IMR-90 (cell line): ENCODE data around the gene OR2J1. TPM values are rescaled to one million over a fixed set of nuclear protein-coding genes. Genes with fewer than 3 reads are reported as not detected.

Source experiments
- ATAC-seq: fragments of 200-7000 bp; cut with Tn5 transposase; 2 replicates; pipeline ENCODE4 v1.9.1; 2020; ENCODE audit warnings: low read depth, mild to moderate bottlenecking, moderate library complexity
- BruUV-seq: library from RNA; stranded (reverse); fragments of 400-500 nt; replicated peaks from 2 replicates; lab custom pipeline; 2021; lab: Mats Ljungman, UMichigan
- CTCF ChIA-PET: fragments of 300-600 bp; formaldehyde crosslinking; extraction: SDS; loops from one replicate; lab custom pipeline; 2021; ENCODE audit warnings: antibody characterized with exemption; lab: Yijun Ruan, JAX
- POLR2A ChIA-PET: fragments of 300-600 bp; sonication (Branson Sonifier 250); formaldehyde crosslinking; loops from one replicate; lab custom pipeline; 2022; ENCODE audit warnings: antibody characterized with exemption; ENCODE audit not compliant: unreplicated experiment; lab: Charles Lee
- DNase-seq: peaks from one replicate; pipeline ENCODE4 v3.0.0; 2013
- H2AFZ ChIP-seq: replicated peaks from 2 replicates; pipeline ENCODE3; 2013; ENCODE audit warnings: low read length, mild to moderate bottlenecking; ENCODE audit not compliant: poor library complexity
- H2AK5ac ChIP-seq: 2 replicates; pipeline ENCODE4 v1.6.1; 2013; ENCODE audit warnings: low read depth, low read length, inconsistent platforms
- H2AK9ac ChIP-seq: replicated peaks from 2 replicates; pipeline ENCODE3; 2013; ENCODE audit warnings: mild to moderate bottlenecking, low read depth, low read length, moderate library complexity; ENCODE audit not compliant: poor library complexity
- H2BK120ac ChIP-seq: 2 replicates; pipeline ENCODE4 v1.6.1; 2013; ENCODE audit warnings: low read depth, low read length, inconsistent platforms
- H2BK15ac ChIP-seq: 3 replicates; pipeline ENCODE4 v1.6.1; 2013; ENCODE audit warnings: low read depth, low read length, inconsistent platforms
- H2BK20ac ChIP-seq: 2 replicates; pipeline ENCODE4 v1.6.1; 2013; ENCODE audit warnings: low read depth, mild to moderate bottlenecking, inconsistent platforms, low read length, moderate library complexity
- H2BK5ac ChIP-seq: 2 replicates; pipeline ENCODE4 v1.6.1; 2013; ENCODE audit warnings: mild to moderate bottlenecking, low read depth, low read length, inconsistent platforms; ENCODE audit not compliant: poor library complexity, severe bottlenecking
- H3K14ac ChIP-seq: replicated peaks from 2 replicates; pipeline ENCODE4 v1.6.1; 2013; ENCODE audit warnings: low read depth, low read length, inconsistent platforms
- H3K18ac ChIP-seq: 2 replicates; pipeline ENCODE4 v1.6.1; 2013; ENCODE audit warnings: low read depth, low read length, control low read depth
- H3K23ac ChIP-seq: 2 replicates; pipeline ENCODE4 v1.6.1; 2013; ENCODE audit warnings: low read depth, low read length, inconsistent platforms
- H3K27ac ChIP-seq: 2 replicates; pipeline ENCODE4 v1.5.1; 2013; ENCODE audit warnings: mild to moderate bottlenecking, control low read depth, low read length; ENCODE audit not compliant: insufficient read depth
- H3K27me3 ChIP-seq: 2 replicates; pipeline ENCODE4 v1.6.1; 2013; ENCODE audit warnings: low read length; ENCODE audit not compliant: control insufficient read depth, insufficient read depth
- H3K36me3 ChIP-seq: 2 replicates; pipeline ENCODE4 v1.6.1; 2013; ENCODE audit warnings: low read length, mixed read lengths; ENCODE audit not compliant: control insufficient read depth, insufficient read depth
- H3K4ac ChIP-seq: 2 replicates; pipeline ENCODE4 v1.6.1; 2013; ENCODE audit warnings: low read depth, low read length, inconsistent platforms
- H3K4me1 ChIP-seq: 2 replicates; pipeline ENCODE4 v1.6.1; 2013; ENCODE audit warnings: low read length, mixed read lengths; ENCODE audit not compliant: control insufficient read depth, insufficient read depth
- H3K4me2 ChIP-seq: 2 replicates; pipeline ENCODE4 v1.6.1; 2013; ENCODE audit warnings: low read depth, mild to moderate bottlenecking, control low read depth, low read length, moderate library complexity
- H3K4me3 ChIP-seq: 2 replicates; pipeline ENCODE4 v1.5.1; 2013; ENCODE audit warnings: low read depth, mild to moderate bottlenecking, control low read depth, low read length, moderate library complexity; ENCODE audit not compliant: insufficient read depth
- H3K56ac ChIP-seq: 2 replicates; pipeline ENCODE4 v1.6.1; 2013; ENCODE audit warnings: low read length, inconsistent platforms; ENCODE audit not compliant: insufficient read depth; ENCODE audit errors: extremely low read depth
- H3K79me1 ChIP-seq, 2 experiments: 2 replicates each; pipeline ENCODE4 v1.6.1; 2013; ENCODE audit warnings: low read length in 2 of 2, inconsistent platforms in 1 of 2, low read depth in 1 of 2
- H3K9ac ChIP-seq: 2 replicates; pipeline ENCODE4 v1.6.1; 2013; ENCODE audit warnings: low read depth, low read length, control low read depth
- H3K9me1 ChIP-seq: 2 replicates; pipeline ENCODE4 v1.6.1; 2013; ENCODE audit warnings: low read length, inconsistent platforms; ENCODE audit not compliant: insufficient read depth
- H3K9me3 ChIP-seq: 2 replicates; pipeline ENCODE4 v1.6.1; 2013; ENCODE audit warnings: low read length; ENCODE audit not compliant: control insufficient read depth, insufficient read depth
- H4K20me1 ChIP-seq: 2 replicates; pipeline ENCODE4 v1.6.1; 2013; ENCODE audit warnings: low read length, inconsistent platforms; ENCODE audit not compliant: insufficient read depth
- H4K5ac ChIP-seq: 2 replicates; pipeline ENCODE4 v1.6.1; 2013; ENCODE audit warnings: mild to moderate bottlenecking, low read depth, low read length, control low read depth
- H4K8ac ChIP-seq, 2 experiments: 2 replicates each; pipeline ENCODE4 v1.6.1; 2013; ENCODE audit warnings: low read depth in 2 of 2, low read length in 2 of 2, control low read depth in 1 of 2, inconsistent platforms in 1 of 2
- H4K91ac ChIP-seq: 2 replicates; pipeline ENCODE4 v1.6.1; 2013; ENCODE audit warnings: low read depth, low read length, inconsistent platforms; ENCODE audit not compliant: insufficient read depth
- CEBPB ChIP-seq: IDR thresholded peaks from 2 replicates; pipeline ENCODE4 v1.6.1; 2012; ENCODE audit warnings: low read depth, low read length, improper control_type of control experiment
- CHD1 ChIP-seq: IDR thresholded peaks from 2 replicates; pipeline ENCODE4 v1.6.1; 2012; ENCODE audit warnings: low read depth, low read length, improper control_type of control experiment
- MAFK ChIP-seq: IDR thresholded peaks from 2 replicates; pipeline ENCODE4 v1.6.1; 2012; ENCODE audit warnings: low read depth, low read length, improper control_type of control experiment
- NFE2L2 ChIP-seq: fragments of 150-350 bp; IDR thresholded peaks from 2 replicates; pipeline ENCODE4 v1.6.1; 2016; ENCODE audit warnings: low read depth, mild to moderate bottlenecking, low read length
- POLR2A ChIP-seq: IDR thresholded peaks from 2 replicates; pipeline ENCODE4 v1.6.1; 2012; ENCODE audit warnings: mild to moderate bottlenecking, low read depth, low read length
- RAD21 ChIP-seq: IDR thresholded peaks from 2 replicates; pipeline ENCODE4 v1.6.1; 2012; ENCODE audit warnings: low read length, improper control_type of control experiment
- RCOR1 ChIP-seq: IDR thresholded peaks from 2 replicates; pipeline ENCODE4 v1.6.1; 2012; ENCODE audit warnings: mild to moderate bottlenecking, low read length, improper control_type of control experiment; ENCODE audit not compliant: insufficient replicate concordance
- RFX5 ChIP-seq: IDR thresholded peaks from 2 replicates; pipeline ENCODE4 v1.8.0; 2012; ENCODE audit warnings: low read depth, mild to moderate bottlenecking, low read length, moderate library complexity
- WGBS, 2 experiments: methylation state at CpG; one replicate each; pipeline versions ENCODE4 v1.1.5 to v1.1.7; 2013; ENCODE audit warnings: missing lambda C conversion rate in 2 of 2; ENCODE audit not compliant: insufficient read length in 1 of 2; ENCODE audit errors: extremely low coverage in 2 of 2; 5-methylcytosine and 5-hydroxymethylcytosine counted together
- dilution Hi-C: fragments of 300-500 bp; cut with HindIII; formaldehyde crosslinking; loops from one replicate; pipeline ENCODE4 v1.14.3; 2018; ENCODE audit warnings: low sequenced_read_pairs; ENCODE audit not compliant: unreplicated experiment
- in situ Hi-C: fragments of 300-500 bp; cut with MboI; formaldehyde crosslinking; loops from 3 replicates; pipeline ENCODE4 v1.14.3; 2019; ENCODE audit warnings: low sequenced_read_pairs, inconsistent platforms, mixed read lengths
- intact Hi-C: fragments of 100-400 bp; cut with micrococcal nuclease; formaldehyde crosslinking; loops from 2 replicates; pipeline ENCODE4 v1.10.0; 2022
- polyA plus RNA-seq, 3 experiments: library from polyadenylated mRNA; depleted of rRNA; stranded (reverse); fragments of >200 nt; gene quantifications; 2 replicates each; pipeline ENCODE4 v1.2.3, GENCODE V29; 2012; ENCODE audit warnings: low replicate concordance in 1 of 3
- total RNA-seq: library from RNA; depleted of rRNA; stranded (reverse); fragments of >200 nt; gene quantifications from 2 replicates; pipeline ENCODE4 v1.2.3, GENCODE V29; 2012
- TF ChIP-seq, protein P1 (sequence below): fragments of 150-350 bp; IDR thresholded peaks from 2 replicates; pipeline ENCODE4 v1.6.1; 2017; ENCODE audit warnings: mild to moderate bottlenecking, antibody characterized with exemption, low read length, low read depth

Gene OR2J1
- total and polyA plus RNA-seq, 2 of the 4 experiments (the other 2 are of a cell fraction), result not detected

DNA sequence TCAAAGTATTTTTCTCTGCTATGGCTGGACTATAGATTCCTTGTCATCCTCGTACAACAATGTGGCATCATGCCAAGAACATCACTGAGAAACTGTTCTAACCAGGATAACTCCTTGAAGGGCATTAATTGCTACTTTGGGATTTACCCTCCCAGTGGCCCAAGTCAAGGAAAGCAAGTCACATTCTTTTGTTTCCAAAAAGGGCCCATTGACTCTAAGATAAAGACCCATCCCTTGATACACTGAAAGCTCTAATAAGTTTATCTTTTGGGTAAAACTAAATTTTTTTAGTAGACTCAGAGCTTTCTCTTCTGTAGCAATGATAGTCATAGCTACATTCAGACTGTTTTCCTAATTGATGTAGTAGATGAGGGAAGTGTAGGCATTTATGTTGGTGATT is 8.5 kb downstream of the OR2J1 start, which contains the start of gene OR2J3:
Gene OR2J3 (plus strand): TSS at position 301 of the 400 bp plus-strand sequence. CDS start 3,833 bp downstream, outside the sequence.
- no TSS peak for BruUV-seq
- no peak within 1 kb of the TSS for H3K56ac ChIP-seq
- no peak for ATAC-seq
- H3K4me2 ChIP-seq, result no peak within 1 kb of the TSS
- ChIA-PET CTCF (no interaction called here), POLR2A (no interaction called here)
- no peaks in the 10 kb centered on the region for H4K20me1 ChIP-seq
- H2AK9ac ChIP-seq, result no peak within 1 kb of the TSS
- no peak within 1 kb of the TSS for H2AK5ac ChIP-seq
- H3K79me1 ChIP-seq, result no peaks in the 10 kb centered on the region
- in situ Hi-C loops (no loop called here), dilution Hi-C loops (no loop called here), intact Hi-C loops (no loop called here)
- no peak within 1 kb of the TSS for H3K14ac ChIP-seq
- no peak within 1 kb of the TSS for H2BK5ac ChIP-seq
- H3K4ac ChIP-seq, result no peak within 1 kb of the TSS
- no peak within 1 kb of the TSS for H4K91ac ChIP-seq
- H4K5ac ChIP-seq, result no peak within 1 kb of the TSS
- H3K23ac ChIP-seq, result no peak within 1 kb of the TSS
- no peak within 1 kb of the TSS for H3K27ac ChIP-seq
- peaks cover 4% of the 10 kb centered on the region; the same call in 1 of the 2 replicates for H3K9me3 ChIP-seq
- no peak within 1 kb of the TSS for H3K18ac ChIP-seq
- H3K27me3 ChIP-seq, result no peaks in the 10 kb centered on the region
- H2BK120ac ChIP-seq, result no peak within 1 kb of the TSS
- H3K4me1 ChIP-seq, result no peaks in the 10 kb centered on the region
- no CpG with 5 or more reads among the region's 1 CpG for WGBS, 2 experiments
- no peak within 1 kb of the TSS for H3K9ac ChIP-seq
- H3K36me3 ChIP-seq, result no peaks in the 10 kb centered on the region
- H2BK15ac ChIP-seq, result no peak within 1 kb of the TSS
- no peak within 1 kb of the TSS for H2BK20ac ChIP-seq
- TF ChIP-seq POLR2A (no peak), RCOR1 (no peak), MAFK (no peak), CHD1 (no peak), RFX5 (no peak), NFE2L2 (no peak), CEBPB (no peak), RAD21 (no peak)
- TF ChIP-seq, protein P1, sequence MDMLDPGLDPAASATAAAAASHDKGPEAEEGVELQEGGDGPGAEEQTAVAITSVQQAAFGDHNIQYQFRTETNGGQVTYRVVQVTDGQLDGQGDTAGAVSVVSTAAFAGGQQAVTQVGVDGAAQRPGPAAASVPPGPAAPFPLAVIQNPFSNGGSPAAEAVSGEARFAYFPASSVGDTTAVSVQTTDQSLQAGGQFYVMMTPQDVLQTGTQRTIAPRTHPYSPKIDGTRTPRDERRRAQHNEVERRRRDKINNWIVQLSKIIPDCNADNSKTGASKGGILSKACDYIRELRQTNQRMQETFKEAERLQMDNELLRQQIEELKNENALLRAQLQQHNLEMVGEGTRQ, result no peak
- H2AFZ ChIP-seq, result no peak within 1 kb of the TSS
- H3K9me1 ChIP-seq, result no peaks in the 10 kb centered on the region
- no peak within 1 kb of the TSS for H3K4me3 ChIP-seq
- no peak for DNase-seq
- H4K8ac ChIP-seq, result no peak within 1 kb of the TSS
